Measurements from ENCODE around the gene SPEM1.

GRCh38 chr17:7383742-7384488 is 36.2 kb upstream of the SPEM1 start:
- TF ChIP-seq CTCF (IDR thresholded peaks at IDR 0.05) (no peak), POLR2A (IDR thresholded peaks at IDR 0.05) (no peak), POLR2AphosphoS5 (IDR thresholded peaks at IDR 0.05) (no peak)

All from prostate gland (tissue), 2 donors.